Neural progenitor cell (in vitro differentiated cells): ENCODE results near the gene EYA4.

ENCODE experiments used
- EZH2 ChIP-seq: fragments of 200-600 bp; sonication (generic); IDR thresholded peaks from 2 replicates; pipeline ENCODE4 v1.6.1; 2017; ENCODE audit warnings: antibody characterized with exemption, mild to moderate bottlenecking, moderate library complexity
- TF ChIP-seq, protein P1 (sequence below): fragments of 200-600 bp; sonication (generic); IDR thresholded peaks from 2 replicates; pipeline ENCODE4 v1.5.1; 2017; ENCODE audit warnings: antibody characterized with exemption, mild to moderate bottlenecking

DNA sequence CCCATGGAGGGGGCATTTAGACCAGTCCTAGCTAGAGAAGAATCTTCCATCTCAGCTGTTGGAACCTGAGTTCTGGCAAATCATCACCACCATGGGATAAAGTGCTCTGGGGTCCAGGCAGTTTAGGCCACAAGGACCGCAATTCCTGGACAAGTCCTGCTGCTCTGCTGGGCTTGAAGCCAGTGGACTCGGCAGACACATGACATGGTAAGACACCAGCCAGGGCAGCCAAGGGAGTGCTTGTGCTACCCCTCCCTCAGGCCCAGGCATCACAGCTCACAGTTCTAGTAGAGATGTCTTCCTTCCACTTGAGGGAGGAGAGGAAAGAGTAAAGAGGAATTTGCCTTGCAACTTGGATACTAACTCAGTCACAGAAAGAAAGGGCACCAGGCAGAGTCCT, 246.0 kb downstream of the EYA4 start:
- TF ChIP-seq, protein P1, sequence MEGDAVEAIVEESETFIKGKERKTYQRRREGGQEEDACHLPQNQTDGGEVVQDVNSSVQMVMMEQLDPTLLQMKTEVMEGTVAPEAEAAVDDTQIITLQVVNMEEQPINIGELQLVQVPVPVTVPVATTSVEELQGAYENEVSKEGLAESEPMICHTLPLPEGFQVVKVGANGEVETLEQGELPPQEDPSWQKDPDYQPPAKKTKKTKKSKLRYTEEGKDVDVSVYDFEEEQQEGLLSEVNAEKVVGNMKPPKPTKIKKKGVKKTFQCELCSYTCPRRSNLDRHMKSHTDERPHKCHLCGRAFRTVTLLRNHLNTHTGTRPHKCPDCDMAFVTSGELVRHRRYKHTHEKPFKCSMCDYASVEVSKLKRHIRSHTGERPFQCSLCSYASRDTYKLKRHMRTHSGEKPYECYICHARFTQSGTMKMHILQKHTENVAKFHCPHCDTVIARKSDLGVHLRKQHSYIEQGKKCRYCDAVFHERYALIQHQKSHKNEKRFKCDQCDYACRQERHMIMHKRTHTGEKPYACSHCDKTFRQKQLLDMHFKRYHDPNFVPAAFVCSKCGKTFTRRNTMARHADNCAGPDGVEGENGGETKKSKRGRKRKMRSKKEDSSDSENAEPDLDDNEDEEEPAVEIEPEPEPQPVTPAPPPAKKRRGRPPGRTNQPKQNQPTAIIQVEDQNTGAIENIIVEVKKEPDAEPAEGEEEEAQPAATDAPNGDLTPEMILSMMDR, result no peak
- no peak for TF ChIP-seq EZH2
